Stomach (tissue), 9 donors: ENCODE data around the gene TM9SF4. TPM values are rescaled to one million over a fixed set of nuclear protein-coding genes. Genes with fewer than 3 reads are reported as not detected.

Experiments
- DNase-seq, 2 donors: peaks; one replicate each; pipeline versions ENCODE4 v3.0.0 to v3.0.0-alpha.2; 2013 to 2019
- H3K27ac ChIP-seq, 5 donors: fragments of 200-600 bp in 4 of 5; sonication (generic) in 4 of 5; one replicate each; pipeline ENCODE4 v1.5.1; 2013 to 2019; ENCODE audit warnings: mild to moderate bottlenecking in 1 of 5, moderate library complexity in 1 of 5
- H3K27me3 ChIP-seq, 3 donors: fragments of 200-600 bp; sonication (generic); one replicate each; pipeline ENCODE4 v1.5.1; 2017 to 2019; ENCODE audit warnings: mixed run types in 1 of 3
- H3K36me3 ChIP-seq, 4 donors: fragments of 200-600 bp; sonication (generic); 1 replicate in 3 of 4; 2 replicates in 1 of 4; pipeline ENCODE4 v1.5.1; 2016 to 2019
- H3K4me1 ChIP-seq, 4 donors: fragments of 200-600 bp; sonication (generic); one replicate each; pipeline ENCODE4 v1.5.1; 2016 to 2019
- H3K4me3 ChIP-seq, 4 donors: fragments of 200-600 bp; sonication (generic) in 3 of 4; one replicate each; pipeline ENCODE4 v1.5.1; 2016 to 2019; ENCODE audit warnings: mild to moderate bottlenecking in 1 of 4
- H3K9me3 ChIP-seq, 4 donors: fragments of 200-600 bp; sonication (generic); one replicate each; pipeline ENCODE4 v1.5.1; 2016 to 2019
- EP300 ChIP-seq: sonication (generic); formaldehyde crosslinking; IDR thresholded peaks from one replicate; pipeline ENCODE4 v1.6.1; 2017; ENCODE audit warnings: antibody characterized with exemption
- POLR2A ChIP-seq, 4 donors: fragments of 450-650 bp; IDR thresholded peaks; one replicate each; pipeline ENCODE4 v1.6.1; 2016; ENCODE audit warnings: antibody characterized with exemption in 4 of 4, control low read depth in 2 of 4, mild to moderate bottlenecking in 1 of 4, moderate library complexity in 1 of 4
- POLR2AphosphoS5 ChIP-seq, 3 donors: sonication (generic); formaldehyde crosslinking; IDR thresholded peaks; one replicate each; pipeline ENCODE4 v1.6.1; 2016; ENCODE audit warnings: antibody characterized with exemption in 3 of 3
- WGBS, 5 donors: extraction: QIAGEN DNeasy Blood & Tissue Kit in 3 of 5; methylation state at CpG; one replicate each; pipeline versions ENCODE4 v1.1.5 to v1.1.7; 2013 to 2018; 5-methylcytosine and 5-hydroxymethylcytosine counted together
- intact Hi-C: fragments of 100-400 bp; cut with DNase I; formaldehyde crosslinking; loops from one replicate; pipeline ENCODE4 v1.15.1; 2023; ENCODE audit warnings: low total_unique reads
- polyA plus RNA-seq, 3 donors: library from polyadenylated mRNA; stranded (reverse); fragments of 200-250 nt; gene quantifications; one replicate each; pipeline ENCODE4 v1.2.3, GENCODE V29; 2013
- total RNA-seq, 5 donors: library from RNA; depleted of rRNA; stranded (reverse); fragments of >200 nt; gene quantifications; one replicate each; pipeline versions ENCODE4 v1.1.0 to v1.2.3, GENCODE V29; 2014 to 2016
- TF ChIP-seq, protein P1 (sequence below), 7 experiments: fragments of 450-650 bp in 4 of 7; fragments of 200-600 bp in 3 of 7; sonication (generic) in 3 of 7; IDR thresholded peaks; one replicate each; pipeline ENCODE4 v1.5.1; 2016 to 2019; ENCODE audit warnings: antibody characterized with exemption in 7 of 7, control low read depth in 2 of 7, mild to moderate bottlenecking in 1 of 7
- donor health status: healthy with polysubstance abuse.
- donor health status: Bipolar disorder and iron deficiency.
- donor health status: healthy.

The TM9SF4 gene
- total and polyA plus RNA-seq, 8 donors: 6.7 to 50.8 (median 21.9) TPM

GRCh38 chr20:32189123-32189410, 79.6 kb downstream of the TM9SF4 start:
- Histone ChIP-seq H3K9me3 (no peaks in the 10 kb centered on the region), H3K27me3 (no peaks in the 10 kb centered on the region), H3K36me3 (no peaks in the 10 kb centered on the region), H3K27ac (peak overlapping the region in 2 of 5 donors; percentile 84 to 87), H3K4me1 (peaks cover 28 to 64% (median 42%) of the 10 kb centered on the region in 4 donors), H3K4me3 (peak overlapping the region; percentile 62 to 72 (median 68))
- intact Hi-C loops: no loop called here
- 77 to 94% (median 91%) methylated on average over 5 to 9 of the region's 9 CpGs for WGBS, 5 donors
- no peak for TF ChIP-seq POLR2AphosphoS5 (IDR thresholded peaks at IDR 0.05)
- TF ChIP-seq, protein P1, sequence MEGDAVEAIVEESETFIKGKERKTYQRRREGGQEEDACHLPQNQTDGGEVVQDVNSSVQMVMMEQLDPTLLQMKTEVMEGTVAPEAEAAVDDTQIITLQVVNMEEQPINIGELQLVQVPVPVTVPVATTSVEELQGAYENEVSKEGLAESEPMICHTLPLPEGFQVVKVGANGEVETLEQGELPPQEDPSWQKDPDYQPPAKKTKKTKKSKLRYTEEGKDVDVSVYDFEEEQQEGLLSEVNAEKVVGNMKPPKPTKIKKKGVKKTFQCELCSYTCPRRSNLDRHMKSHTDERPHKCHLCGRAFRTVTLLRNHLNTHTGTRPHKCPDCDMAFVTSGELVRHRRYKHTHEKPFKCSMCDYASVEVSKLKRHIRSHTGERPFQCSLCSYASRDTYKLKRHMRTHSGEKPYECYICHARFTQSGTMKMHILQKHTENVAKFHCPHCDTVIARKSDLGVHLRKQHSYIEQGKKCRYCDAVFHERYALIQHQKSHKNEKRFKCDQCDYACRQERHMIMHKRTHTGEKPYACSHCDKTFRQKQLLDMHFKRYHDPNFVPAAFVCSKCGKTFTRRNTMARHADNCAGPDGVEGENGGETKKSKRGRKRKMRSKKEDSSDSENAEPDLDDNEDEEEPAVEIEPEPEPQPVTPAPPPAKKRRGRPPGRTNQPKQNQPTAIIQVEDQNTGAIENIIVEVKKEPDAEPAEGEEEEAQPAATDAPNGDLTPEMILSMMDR (IDR thresholded peaks at IDR 0.05): no peak
- TF ChIP-seq POLR2A (IDR thresholded peaks at IDR 0.05): no peak
- no peak for TF ChIP-seq EP300
- DNase-seq: no peak

GRCh38 chr20:32189691-32190615, 80.4 kb downstream of the TM9SF4 start:
- TF ChIP-seq, protein P1 (IDR thresholded peaks at IDR 0.05): peak in 1 of 7 experiments; percentile 10
- no peak for TF ChIP-seq POLR2AphosphoS5 (IDR thresholded peaks at IDR 0.05)
- peaks cover 0 to 7% (median 4%) of the 10 kb centered on the region in 4 donors for H3K36me3 ChIP-seq
- no peaks in the 10 kb centered on the region for H3K27me3 ChIP-seq
- H3K4me3 ChIP-seq: peak overlapping the region; percentile 62 to 72 (median 68)
- DNase-seq: peak; percentile 57 to 81
- H3K4me1 ChIP-seq: peaks cover 28 to 73% (median 45%) of the 10 kb centered on the region in 4 donors
- 3 to 16% (median 4%) methylated on average over 26 to 88 of the region's 88 CpGs for WGBS, 5 donors
- H3K9me3 ChIP-seq: no peaks in the 10 kb centered on the region
- intact Hi-C loops: no loop called here
- H3K27ac ChIP-seq: peak overlapping the region; percentile 82 to 87 (median 83)

DNA sequence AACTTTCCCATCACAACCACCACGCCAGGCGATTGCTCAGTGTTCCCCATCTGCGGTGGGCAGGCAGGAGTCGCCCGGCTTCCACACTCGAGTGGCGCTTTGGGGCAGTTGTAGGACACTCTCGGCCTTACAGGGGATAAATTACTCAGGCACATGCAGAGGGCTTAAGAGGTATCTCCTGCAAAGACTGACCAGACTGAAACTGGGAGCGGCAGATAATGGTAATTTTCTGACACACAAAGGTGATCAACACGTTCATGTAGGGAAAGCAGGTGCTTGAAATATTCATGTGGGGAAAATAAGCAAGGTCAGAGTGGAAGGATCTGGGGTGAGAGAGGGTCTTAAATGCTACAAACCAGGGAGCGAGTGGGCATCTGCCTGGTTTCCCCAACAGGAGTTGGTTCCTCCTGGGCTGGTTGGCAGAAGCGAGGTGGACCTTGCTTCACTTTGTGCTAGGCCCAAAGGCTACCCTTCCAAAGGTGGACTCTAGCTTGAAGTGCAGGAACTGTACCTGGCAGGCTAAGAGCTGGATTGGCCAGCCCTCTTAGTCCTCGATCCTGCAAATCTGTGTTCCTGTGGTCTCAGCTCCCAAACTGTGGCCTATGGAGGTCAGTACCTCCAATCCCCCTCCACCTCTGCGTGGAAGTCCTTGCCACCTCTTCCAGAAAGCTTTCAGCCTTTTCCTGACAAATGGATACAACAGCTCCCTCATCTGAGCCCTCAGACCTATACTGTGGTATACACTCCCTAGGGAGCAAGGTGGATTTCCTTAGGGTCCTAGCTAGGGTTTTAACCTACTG, 81.3 kb downstream of the TM9SF4 start:
- no peak for DNase-seq
- Histone ChIP-seq H3K4me3 (peak overlapping the region; percentile 62 to 72 (median 68)), H3K4me1 (peaks cover 29 to 82% (median 49%) of the 10 kb centered on the region in 4 donors), H3K27me3 (no peaks in the 10 kb centered on the region), H3K9me3 (no peaks in the 10 kb centered on the region), H3K27ac (peak overlapping the region; percentile 82 to 87 (median 83)), H3K36me3 (peaks cover 0 to 15% (median 13%) of the 10 kb centered on the region in 4 donors)
- intact Hi-C loops: no loop called here
- WGBS, 5 donors: 36 to 46% (median 42%) methylated on average over 10 to 14 of the region's 14 CpGs
- no peak for TF ChIP-seq POLR2AphosphoS5 (IDR thresholded peaks at IDR 0.05)
- TF ChIP-seq, protein P1 (IDR thresholded peaks at IDR 0.05): no peak
- TF ChIP-seq EP300: no peak
- no peak for TF ChIP-seq POLR2A (IDR thresholded peaks at IDR 0.05)

- Histone ChIP-seq H3K4me3 (no peak overlapping the region), H3K9me3 (no peaks in the 10 kb centered on the region), H3K27me3 (no peaks in the 10 kb centered on the region), H3K4me1 (peaks cover 35 to 88% (median 54%) of the 10 kb centered on the region in 4 donors), H3K36me3 (peaks cover 6 to 21% (median 19%) of the 10 kb centered on the region in 4 donors), H3K27ac (peak overlapping the region; percentile 11 to 87 (median 83))
- DNase-seq: no peak
- WGBS, 5 donors: 61 to 79% (median 66%) methylated on average over 3 of the region's 3 CpGs
- intact Hi-C loops: no loop called here
- TF ChIP-seq, protein P1 (IDR thresholded peaks at IDR 0.05): no peak
- no peak for TF ChIP-seq POLR2A (IDR thresholded peaks at IDR 0.05)
- TF ChIP-seq POLR2AphosphoS5 (IDR thresholded peaks at IDR 0.05): no peak
- TF ChIP-seq EP300: no peak
Observed at GRCh38 chr20:32191422-32191821, 81.9 kb downstream of the TM9SF4 start.
